Activated T-cell treated with anti-CD3 and anti-CD28 coated beads for 24 hours (primary cell): Measurements from ENCODE around the gene ZFP62.
"Not testable (repeated sequence)": the region's sequence is repeated elsewhere in the genome, so short reads cannot be mapped to it uniquely, and the experiment has no call there.

Experiments used
- DNase-seq: peaks from one replicate; pipeline ENCODE4 v3.0.0-alpha.2; 2020; ENCODE audit warnings: low read depth

ZFP62 gene

GRCh38 chr5:180860887-180861822, at the start of gene ZFP62:
Gene ZFP62 (minus strand): TSS chr5:180861276. CDS start chr5:180861219, 57 bp downstream.
- peak; percentile 82 for DNase-seq

DNA sequence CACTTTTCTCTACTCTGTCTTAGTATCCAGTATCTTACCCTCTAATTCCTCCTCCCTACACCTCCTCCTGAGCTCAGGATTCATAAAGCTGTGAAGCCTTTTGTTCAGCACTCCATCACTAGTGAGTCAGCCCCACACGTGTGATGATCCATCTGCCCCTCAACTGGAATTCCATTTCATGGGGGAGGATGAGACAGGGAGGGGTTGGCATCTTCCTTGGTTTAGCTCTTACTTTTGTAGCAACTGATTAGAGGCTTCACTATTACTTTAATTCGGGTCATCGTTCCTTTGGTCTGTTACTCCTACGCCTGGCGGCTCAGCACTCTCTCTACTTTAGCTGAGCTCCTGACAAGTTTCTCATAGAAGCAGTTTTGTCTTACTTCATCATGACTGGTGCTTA, 49.7 kb upstream of the ZFP62 start:
- no peak for DNase-seq

DNA sequence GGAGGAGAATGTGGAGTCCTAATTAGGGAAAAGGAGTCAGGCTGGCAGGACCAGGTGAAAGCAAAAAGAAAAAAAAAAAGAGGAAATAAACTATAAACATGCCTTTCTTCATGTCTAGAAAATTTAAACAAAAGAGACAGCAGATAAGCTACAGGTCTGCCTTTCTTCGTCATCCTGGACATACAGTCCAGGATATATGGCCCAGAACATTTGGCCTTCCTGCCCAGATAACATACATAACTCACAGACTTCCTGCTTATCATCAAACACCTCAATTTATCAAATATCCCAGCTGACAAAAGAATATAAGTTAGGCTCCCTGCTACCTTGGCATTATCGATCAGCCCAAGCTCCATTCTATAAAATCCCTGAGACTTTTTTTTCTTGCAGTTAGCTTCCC, 49.1 kb upstream of the ZFP62 start:
- no peak for DNase-seq

DNA sequence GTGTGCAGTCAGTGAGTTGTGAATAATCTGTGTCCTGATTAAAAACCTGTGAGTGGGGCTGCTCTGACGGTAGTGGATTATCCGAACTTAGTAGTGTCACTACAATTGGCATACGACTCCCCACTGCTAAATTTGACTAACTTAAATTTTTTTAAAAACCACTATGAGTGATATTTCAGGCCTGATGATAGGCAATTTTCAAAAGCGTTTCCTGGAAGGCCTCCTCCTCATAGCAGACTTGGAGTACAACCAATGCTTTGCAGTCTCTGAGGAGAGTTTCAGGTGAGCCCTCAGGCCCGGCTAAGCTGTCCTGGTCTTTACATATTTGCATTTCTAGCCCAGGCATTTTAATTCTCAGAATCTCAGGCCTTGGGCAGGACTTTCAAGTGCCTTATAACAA, 48.7 kb upstream of the ZFP62 start:
- no peak for DNase-seq

GRCh38 chr5:180908998-180909731, 48.1 kb upstream of the ZFP62 start:
- no peak for DNase-seq

GRCh38 chr5:180908400-180908799, 47.3 kb upstream of the ZFP62 start:
- no peak for DNase-seq

GRCh38 chr5:180901319-180902009, 40.4 kb upstream of the ZFP62 start:
- DNase-seq, result no peak

- DNase-seq, result no peak
Observed at GRCh38 chr5:180900178-180900577, 39.1 kb upstream of the ZFP62 start.

DNA sequence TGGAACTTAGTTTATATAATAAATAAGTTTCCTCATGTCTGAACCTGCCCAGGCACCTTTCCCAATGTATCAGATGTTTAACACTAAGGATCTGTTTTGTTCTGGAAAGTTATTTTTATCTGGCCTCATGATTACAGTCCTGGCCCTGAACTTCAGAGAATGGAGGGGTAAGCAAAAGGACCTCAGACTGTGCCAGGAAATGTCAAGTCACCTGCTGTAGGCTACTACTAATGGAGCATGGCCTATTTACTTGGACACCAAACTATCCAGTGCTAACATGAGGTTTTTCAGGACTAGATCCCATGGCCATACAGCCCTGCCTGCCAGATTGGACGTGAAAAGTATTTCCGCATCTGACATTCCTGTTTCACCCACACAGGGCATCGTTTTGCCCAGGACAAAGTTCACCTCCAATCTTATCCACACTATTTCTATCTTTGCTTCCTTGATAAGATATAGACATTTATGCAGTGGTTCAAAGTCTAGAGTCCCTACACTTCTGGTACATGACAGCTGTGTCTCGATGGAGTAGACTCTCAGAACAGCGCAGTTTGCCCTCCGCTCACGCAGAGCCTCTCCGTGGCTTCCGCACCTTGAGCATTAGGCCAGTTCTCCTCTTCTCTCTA, 37.7 kb upstream of the ZFP62 start, which contains the start of gene BTNL8:
Gene BTNL8 (plus strand): TSS at position 539 of the 626 bp plus-strand sequence. CDS start 152 bp downstream, outside the sequence.
- DNase-seq, result no peak

DNA sequence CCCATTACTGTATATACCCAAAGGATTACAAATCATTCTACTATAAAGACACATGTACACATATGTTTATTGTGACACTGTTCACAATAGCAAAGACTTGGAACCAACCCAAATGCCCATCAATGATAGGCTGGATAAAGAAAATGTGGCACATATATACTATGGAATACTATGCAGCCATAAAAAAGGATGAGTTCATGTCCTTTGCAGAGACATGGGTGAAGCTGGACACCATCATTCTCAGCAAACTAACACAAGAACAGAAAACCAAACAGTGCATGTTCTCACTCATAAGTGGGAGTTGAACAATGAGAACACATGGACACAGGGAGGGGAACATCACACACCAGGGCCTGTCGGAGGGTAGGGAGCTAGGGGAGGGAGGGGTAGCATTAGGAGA, 34.3 kb upstream of the ZFP62 start:
- not testable (repeated sequence) for DNase-seq

GRCh38 chr5:180889381-180889780, 28.3 kb upstream of the ZFP62 start:
- DNase-seq, result no peak

DNA sequence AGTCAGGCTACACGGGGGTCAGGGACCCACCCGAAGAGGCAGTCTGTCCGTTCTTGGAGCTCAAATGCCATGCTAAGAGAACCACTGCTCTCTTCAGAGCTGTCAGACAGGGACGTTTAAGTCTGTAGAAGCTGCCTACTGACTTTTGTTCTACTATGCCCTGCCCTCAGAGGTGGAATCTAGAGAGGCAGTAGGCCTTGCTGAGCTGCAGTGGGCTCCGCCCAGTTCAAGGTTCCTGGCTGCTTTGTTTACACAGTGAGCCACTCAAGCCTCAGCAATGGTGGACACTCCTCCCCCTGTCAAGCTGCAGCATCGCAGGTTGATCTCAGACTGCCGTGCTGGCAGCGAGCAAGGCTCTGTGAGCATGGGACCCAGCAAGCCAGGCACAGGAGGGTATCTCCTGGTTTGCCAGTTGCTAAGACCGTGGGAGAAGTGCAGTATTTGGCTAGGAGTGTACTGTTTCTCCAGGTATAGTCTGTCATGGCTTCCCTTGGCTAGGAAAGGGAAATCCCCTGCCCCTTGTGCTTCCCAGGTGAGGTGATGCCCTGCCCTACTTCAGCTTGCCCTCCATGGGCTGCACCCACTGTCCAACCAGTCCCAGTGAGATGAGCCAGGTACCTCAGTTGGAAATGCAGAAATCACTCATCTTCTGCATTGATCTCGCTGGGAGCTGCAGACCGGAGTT, 24.9 kb upstream of the ZFP62 start:
- DNase-seq, result not testable (repeated sequence)

- no peak for DNase-seq
Observed at GRCh38 chr5:180875860-180876426, 14.9 kb upstream of the ZFP62 start.

DNA sequence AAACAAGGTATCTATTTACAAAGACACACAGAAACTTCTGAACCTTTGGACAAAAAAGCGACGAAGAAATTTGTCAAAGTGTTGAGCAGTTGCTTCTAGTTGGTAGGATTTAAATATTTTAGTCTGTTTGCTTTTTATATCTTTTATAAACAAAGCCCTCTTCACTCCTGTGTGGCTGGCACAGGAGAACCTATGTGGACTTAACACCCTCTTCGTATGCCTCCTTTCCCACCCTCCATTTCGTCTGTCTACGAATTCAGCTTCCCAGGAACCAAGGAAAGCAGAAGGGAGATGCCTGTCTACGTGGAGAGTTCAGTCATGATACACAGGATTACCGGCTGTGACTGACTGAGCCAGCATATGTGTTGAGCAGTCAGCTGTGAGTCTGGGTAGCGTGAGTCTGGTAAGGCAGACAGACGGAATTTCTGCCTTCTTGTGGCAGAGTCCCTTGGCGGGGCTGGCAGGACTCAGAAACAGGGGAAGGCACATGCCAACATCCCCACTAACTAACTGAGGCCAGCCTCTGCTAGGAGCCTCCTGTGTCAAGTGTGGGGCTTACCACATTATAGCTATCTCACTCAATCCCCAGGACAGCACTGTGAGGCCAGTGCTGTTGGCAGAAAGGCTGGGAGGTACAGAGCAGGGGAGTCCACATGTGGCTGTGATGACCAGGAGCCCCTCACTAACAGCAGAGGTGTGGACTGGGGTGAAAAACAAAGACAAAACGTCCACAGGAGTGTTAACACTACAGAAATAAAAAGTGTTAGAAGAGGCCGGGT, 13.9 kb upstream of the ZFP62 start:
- no peak for DNase-seq

DNA sequence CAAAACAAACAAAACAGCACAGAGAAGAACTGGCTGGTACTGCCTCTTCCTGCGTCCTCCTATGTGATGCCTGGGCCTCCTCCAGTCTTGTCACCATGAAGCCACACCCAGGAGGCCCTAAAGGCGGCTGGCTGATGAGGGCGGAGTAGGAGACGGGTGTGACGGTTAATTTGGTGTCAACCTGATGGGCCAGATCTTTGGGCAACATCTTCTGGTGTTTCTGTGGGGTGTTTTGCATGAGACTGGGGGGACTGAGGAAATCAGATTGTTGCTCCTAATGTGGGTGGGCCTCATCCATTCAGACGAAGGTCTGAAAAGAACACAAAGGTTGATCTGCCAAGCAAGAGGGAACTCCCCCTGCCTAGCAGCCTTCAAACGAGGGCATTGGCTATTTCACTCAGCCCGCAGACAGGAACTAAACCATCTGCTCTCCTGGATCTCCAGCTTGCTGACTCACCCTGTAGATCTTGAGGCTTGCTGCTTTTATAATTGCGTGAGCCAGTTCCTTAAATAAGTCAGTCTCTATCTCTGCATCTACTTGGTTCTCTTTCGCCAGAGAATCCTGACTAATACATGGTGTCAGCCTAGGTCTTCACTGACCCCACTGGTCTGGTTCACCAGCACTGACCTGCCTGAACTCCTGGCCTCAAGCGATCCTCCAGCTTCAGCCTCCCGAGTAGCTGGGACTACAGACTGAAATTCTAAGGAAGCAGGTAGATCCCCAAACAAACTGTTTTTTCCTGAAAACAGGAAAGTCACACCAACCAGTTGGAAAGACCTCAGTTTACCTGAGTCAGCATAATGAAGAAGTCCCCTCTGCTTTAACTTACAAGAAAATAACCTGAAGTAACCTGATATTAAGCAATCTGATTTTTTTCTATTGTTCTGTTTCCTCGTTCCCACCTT, 12.8 kb upstream of the ZFP62 start:
- DNase-seq, result no peak

- DNase-seq, result no peak
Observed at GRCh38 chr5:180872419-180872818, 11.3 kb upstream of the ZFP62 start.

DNA sequence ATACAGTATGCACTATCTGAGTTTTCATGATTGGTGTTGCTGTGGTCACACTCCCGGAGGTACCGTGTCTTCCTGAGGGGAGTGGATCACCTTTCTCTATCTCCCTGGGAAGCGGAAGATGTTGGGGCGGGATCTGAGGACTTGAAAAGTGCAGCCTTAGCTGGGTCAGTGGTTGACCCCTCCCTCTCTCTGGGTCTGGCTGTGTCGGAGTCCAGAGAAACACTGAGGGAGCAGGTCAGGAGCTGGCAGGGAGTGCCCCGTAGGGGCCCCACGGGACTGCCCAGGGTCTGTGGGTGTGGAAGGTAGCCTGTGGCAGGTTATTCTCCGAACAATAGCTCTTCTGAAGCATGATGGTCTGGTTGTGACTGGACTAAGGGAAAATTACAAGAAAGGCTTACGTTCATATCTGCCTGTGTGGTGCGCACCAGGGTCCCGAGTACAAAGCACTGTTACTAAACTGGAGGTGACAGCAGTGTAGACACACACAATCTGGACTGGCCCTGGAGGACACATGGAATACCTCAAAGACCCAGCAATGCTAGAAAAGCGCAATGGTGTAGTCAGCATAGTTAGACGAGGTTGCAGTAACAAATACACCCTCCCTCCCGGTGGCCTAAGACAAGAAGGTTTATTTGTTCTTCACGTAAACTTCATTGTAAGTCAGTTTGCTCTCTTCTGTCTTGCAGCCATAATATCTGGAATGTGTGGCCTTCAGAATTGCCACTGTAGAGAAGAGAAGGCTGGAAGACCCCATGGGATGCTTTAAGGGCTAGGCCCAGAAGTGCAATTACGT, 9.4 kb upstream of the ZFP62 start:
- DNase-seq, result no peak

DNA sequence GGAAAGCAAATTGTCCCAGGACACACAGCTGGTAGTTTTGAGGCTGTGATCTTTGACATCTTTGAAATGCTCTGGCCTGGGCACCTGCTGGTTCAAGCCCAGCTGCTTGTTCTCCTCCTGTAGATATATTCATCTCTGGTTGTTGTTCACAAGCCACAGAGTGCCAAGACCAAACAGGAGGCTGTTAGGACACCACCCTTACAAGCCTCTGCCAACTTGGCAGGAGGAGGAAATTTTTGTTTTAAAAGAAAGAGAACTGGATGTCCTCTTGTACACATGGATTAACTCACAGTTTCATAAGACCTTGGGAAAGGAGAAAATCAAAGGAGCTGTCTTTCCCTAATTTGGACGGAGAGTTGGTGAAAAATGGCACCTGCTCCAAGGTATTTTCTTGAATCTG, 8.5 kb upstream of the ZFP62 start:
- no peak for DNase-seq
